Posterior vena cava (tissue), 2 donors: ENCODE results near the gene TACC3. TPM values are rescaled to one million over a fixed set of nuclear protein-coding genes. Genes with fewer than 3 reads are reported as not detected.

ENCODE experiments used
- DNase-seq: peaks from one replicate; pipeline ENCODE4 v3.0.0-alpha.2; 2020; ENCODE audit warnings: low spot score
- intact Hi-C, 2 donors: fragments of 100-400 bp; cut with DNase I; formaldehyde crosslinking; loops; one replicate each; pipeline versions ENCODE4 v1.14.1 to v1.14.2; 2022 to 2023
- long read RNA-seq, 2 donors: library from polyadenylated mRNA; unstranded; transcript quantifications; one replicate each; pipeline ENCODE4 v2.0.0, GENCODE V29; 2020 to 2021
- total RNA-seq, 2 donors: library from RNA; stranded (reverse); fragmentation: NEBNext Ultra II Directional; extraction: Animal tissue kit (Norgen Biotek cat#: 25700); gene quantifications; one replicate each; pipeline ENCODE4 v1.2.1, GENCODE V29; 2021
- donor health status: DM: yes; HTN: yes; CAD: no.
- donor health status: DM: yes; HTN: yes; CAD: no.

Gene TACC3
- total RNA-seq, result 1 to 10 TPM; 5.2 to 9.3 TPM
- long read RNA-seq, donor 1, partial matches to known transcripts, result 4 of 5 reads
- long read RNA-seq, donor 1, other reads (novel, unspliced or antisense), result 1 of 5 reads
- long read RNA-seq, donor 2, partial matches to known transcripts, result 10 of 12 reads
- long read RNA-seq, donor 2, other reads (novel, unspliced or antisense), result 2 of 12 reads

GRCh38 chr4:1721003-1721665, at the start of gene TACC3, which contains the start of gene TMEM129:
Gene TACC3 (plus strand): TSS chr4:1721521. CDS start chr4:1723422, 1,901 bp downstream.
Gene TMEM129 (minus strand): TSS chr4:1721323. CDS start chr4:1720837, 486 bp downstream.
- peak; percentile 97 for DNase-seq
- intact Hi-C loops, result loop anchor here in 1 of 2 donors (10.0 kb wide), 1 partner anchor 366 kb away; no protein-coding TSS in a partner anchor

- intact Hi-C loops, result no loop called here
- no peak for DNase-seq
Observed at GRCh38 chr4:1673671-1674070, 47.6 kb upstream of the TACC3 start.

- intact Hi-C loops, result no loop called here
- DNase-seq, result no peak
Observed at GRCh38 chr4:1674682-1675081, 46.6 kb upstream of the TACC3 start.

- intact Hi-C loops, result no loop called here
- DNase-seq, result no peak
Observed at GRCh38 chr4:1675136-1675801, 46.1 kb upstream of the TACC3 start.

- intact Hi-C loops, result no loop called here
- DNase-seq, result no peak
Observed at GRCh38 chr4:1675802-1676137, 45.6 kb upstream of the TACC3 start.

GRCh38 chr4:1676605-1677525, 44.5 kb upstream of the TACC3 start:
- intact Hi-C loops, result no loop called here
- peak; percentile 24 for DNase-seq

GRCh38 chr4:1678244-1678643, 43.1 kb upstream of the TACC3 start:
- peak; percentile 19 for DNase-seq
- intact Hi-C loops, result no loop called here

- DNase-seq, result peak; percentile 55
- intact Hi-C loops, result no loop called here
Observed at GRCh38 chr4:1682860-1683259, 38.5 kb upstream of the TACC3 start.

GRCh38 chr4:1683261-1683735, 38.0 kb upstream of the TACC3 start:
- DNase-seq, result no peak
- intact Hi-C loops, result no loop called here

- DNase-seq, result peak; percentile 97
- intact Hi-C loops, result no loop called here
Observed at GRCh38 chr4:1683736-1684505, 37.4 kb upstream of the TACC3 start, which contains the start of gene FAM53A. Gene FAM53A (minus strand): TSS chr4:1684313. CDS start chr4:1668741, 15,572 bp downstream.

- intact Hi-C loops, result no loop called here
- DNase-seq, result no peak
Observed at GRCh38 chr4:1684506-1685234, 36.7 kb upstream of the TACC3 start.

- intact Hi-C loops, result no loop called here
- DNase-seq, result peak; percentile 75
Observed at GRCh38 chr4:1685235-1686150, 35.8 kb upstream of the TACC3 start.

GRCh38 chr4:1686440-1687036, 34.8 kb upstream of the TACC3 start:
- DNase-seq, result peak; percentile 69
- intact Hi-C loops, result no loop called here

GRCh38 chr4:1690698-1691097, 30.6 kb upstream of the TACC3 start:
- DNase-seq, result no peak
- intact Hi-C loops, result loop anchor here (5.0 kb wide), 1 partner anchor 37 kb away; no protein-coding TSS in a partner anchor

- intact Hi-C loops, result loop anchor here (5.0 kb wide), 1 partner anchor 35 kb away; no protein-coding TSS in a partner anchor
- DNase-seq, result no peak
Observed at GRCh38 chr4:1691737-1692373, 29.5 kb upstream of the TACC3 start.
